Endodermal cell (in vitro differentiated cells): Measurements from ENCODE around the gene PLEKHJ1. TPM values are rescaled to one million over a fixed set of nuclear protein-coding genes. Genes with fewer than 3 reads are reported as not detected.
A peak's percentile ranks its signal among the peaks of the same experiment; 100 is the strongest.

Experiments used
- DNase-seq: peaks from one replicate; pipeline ENCODE4 v3.0.0-alpha.2; 2017
- H3K27ac ChIP-seq: 2 replicates; pipeline ENCODE4 v1.5.1; 2013; ENCODE audit warnings: mild to moderate bottlenecking, low read depth, low read length, moderate library complexity
- H3K27me3 ChIP-seq: 2 replicates; pipeline ENCODE4 v1.6.1; 2013; ENCODE audit warnings: mild to moderate bottlenecking, low read length, moderate library complexity; ENCODE audit not compliant: insufficient read depth, control insufficient read depth, poor library complexity, severe bottlenecking
- H3K36me3 ChIP-seq: 2 replicates; pipeline ENCODE4 v1.7.0; 2013; ENCODE audit warnings: mild to moderate bottlenecking, low read length, moderate library complexity; ENCODE audit not compliant: control insufficient read depth, insufficient read depth
- H3K4me1 ChIP-seq: one replicate; pipeline ENCODE4 v1.7.0; 2013; ENCODE audit warnings: low read length; ENCODE audit not compliant: control insufficient read depth, insufficient read depth
- H3K4me3 ChIP-seq: 2 replicates; pipeline ENCODE4 v1.5.1; 2013; ENCODE audit warnings: mild to moderate bottlenecking, low read length, moderate library complexity
- H3K9ac ChIP-seq: 2 replicates; pipeline ENCODE4 v1.6.1; 2013; ENCODE audit warnings: mild to moderate bottlenecking, low read length, moderate library complexity; ENCODE audit not compliant: poor library complexity, severe bottlenecking; ENCODE audit errors: extremely low read depth
- H3K9me3 ChIP-seq: 2 replicates; pipeline ENCODE4 v1.6.1; 2013; ENCODE audit warnings: mild to moderate bottlenecking, low read length, moderate library complexity; ENCODE audit not compliant: control insufficient read depth
- H3K27ac Mint-ChIP-seq: 2 replicates; pipeline ENCODE4 v1.8.0; 2020; ENCODE audit warnings: mixed read lengths
- H3K27me3 Mint-ChIP-seq: 2 replicates; pipeline ENCODE4 v1.8.0; 2021; ENCODE audit warnings: mild to moderate bottlenecking, mixed read lengths; ENCODE audit not compliant: insufficient read depth
- H3K36me3 Mint-ChIP-seq: 2 replicates; pipeline ENCODE4 v1.8.0; 2020; ENCODE audit warnings: low read depth, mixed read lengths
- H3K4me1 Mint-ChIP-seq: 2 replicates; pipeline ENCODE4 v1.8.0; 2020; ENCODE audit warnings: mixed read lengths
- H3K4me3 Mint-ChIP-seq: 2 replicates; pipeline ENCODE4 v1.8.0; 2020; ENCODE audit warnings: mild to moderate bottlenecking, moderate library complexity, mixed read lengths
- H3K9me3 Mint-ChIP-seq: 2 replicates; pipeline ENCODE4 v1.8.0; 2020; ENCODE audit warnings: mild to moderate bottlenecking, mixed read lengths
- WGBS, 2 experiments: methylation state at CpG; one replicate each; pipeline versions ENCODE4 v1.1.5 to v1.1.7; 2013; ENCODE audit warnings: missing lambda C conversion rate in 2 of 2, mixed read lengths in 1 of 2; ENCODE audit not compliant: insufficient coverage in 1 of 2, insufficient read length in 1 of 2; 5-methylcytosine and 5-hydroxymethylcytosine counted together
- long read RNA-seq, 4 experiments: library from polyadenylated mRNA in 2 of 4; library from RNA in 1 of 4; library from capped mRNA in 1 of 4; stranded (forward) in 3 of 4; unstranded in 1 of 4; transcript quantifications; one replicate each; pipeline ENCODE4 v2.0.0, GENCODE V29; 2020 to 2021; ENCODE audit warnings: inconsistent platforms in 1 of 4
- polyA plus RNA-seq, 2 experiments: library from polyadenylated mRNA; stranded (reverse); fragments of 50-300 nt; gene quantifications; one replicate each; pipeline ENCODE4 v1.2.3, GENCODE V29; 2013
- total RNA-seq, 2 donors: library from RNA; stranded (reverse); fragmentation: NEBNext Ultra II Directional in 1 of 2; extraction: Animal tissue kit (Norgen Biotek cat#: 25700) in 1 of 2; gene quantifications; 2 replicates in 1 of 2; 3 replicates in 1 of 2; pipeline ENCODE4 v1.2.1, GENCODE V29; 2021
- TF ChIP-seq, protein P1 (sequence below): fragments of 200-600 bp; sonication (generic); conservative IDR thresholded peaks from 2 replicates; pipeline ENCODE4 v1.5.0; 2021; ENCODE audit warnings: antibody characterized with exemption, mild to moderate bottlenecking

PLEKHJ1 gene, protein sequence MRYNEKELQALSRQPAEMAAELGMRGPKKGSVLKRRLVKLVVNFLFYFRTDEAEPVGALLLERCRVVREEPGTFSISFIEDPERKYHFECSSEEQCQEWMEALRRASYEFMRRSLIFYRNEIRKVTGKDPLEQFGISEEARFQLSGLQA
- 100 to 1,000 TPM; 146 to 192 TPM for total RNA-seq
- polyA plus RNA-seq (2013, experiment 1 of 2) = 103 TPM
- polyA plus RNA-seq (2013, experiment 2 of 2) = 96.8 TPM
- long read RNA-seq, experiment 1, transcript PLEKHJ1-201 (6 exons, 1,206 nt) = major isoform, 82 of 128 reads
- long read RNA-seq, experiment 1, partial matches to known transcripts = 14 of 128 reads
- long read RNA-seq, experiment 1, other reads (novel, unspliced or antisense) = 24 of 128 reads
- long read RNA-seq, experiment 2, transcript PLEKHJ1-206 (5 exons, 1,311 nt) = minor isoform, 8 of 278 reads
- long read RNA-seq, experiment 2, transcript PLEKHJ1-201 (6 exons, 1,206 nt) = major isoform, 251 of 278 reads
- long read RNA-seq, experiment 2, partial matches to known transcripts = 3 of 278 reads
- long read RNA-seq, experiment 2, other reads (novel, unspliced or antisense) = 12 of 278 reads
- long read RNA-seq, experiment 3, transcript PLEKHJ1-206 (5 exons, 1,311 nt) = minor isoform, 45 of 571 reads
- long read RNA-seq, experiment 3, transcript PLEKHJ1-201 (6 exons, 1,206 nt) = major isoform, 495 of 571 reads
- long read RNA-seq, experiment 3, partial matches to known transcripts = 2 of 571 reads
- long read RNA-seq, experiment 3, other reads (novel, unspliced or antisense) = 18 of 571 reads
- long read RNA-seq, experiment 4, transcript PLEKHJ1-206 (5 exons, 1,311 nt) = minor isoform, 30 of 939 reads
- long read RNA-seq, experiment 4, transcript PLEKHJ1-213 (5 exons, 1,092 nt) = minor isoform, 7 of 939 reads
- long read RNA-seq, experiment 4, transcript PLEKHJ1-202 (5 exons, 494 nt) = minor isoform, 26 of 939 reads
- long read RNA-seq, experiment 4, transcript PLEKHJ1-201 (6 exons, 1,206 nt) = major isoform, 823 of 939 reads
- long read RNA-seq, experiment 4, partial matches to known transcripts = 22 of 939 reads
- long read RNA-seq, experiment 4, other reads (novel, unspliced or antisense) = 30 of 939 reads

DNA sequence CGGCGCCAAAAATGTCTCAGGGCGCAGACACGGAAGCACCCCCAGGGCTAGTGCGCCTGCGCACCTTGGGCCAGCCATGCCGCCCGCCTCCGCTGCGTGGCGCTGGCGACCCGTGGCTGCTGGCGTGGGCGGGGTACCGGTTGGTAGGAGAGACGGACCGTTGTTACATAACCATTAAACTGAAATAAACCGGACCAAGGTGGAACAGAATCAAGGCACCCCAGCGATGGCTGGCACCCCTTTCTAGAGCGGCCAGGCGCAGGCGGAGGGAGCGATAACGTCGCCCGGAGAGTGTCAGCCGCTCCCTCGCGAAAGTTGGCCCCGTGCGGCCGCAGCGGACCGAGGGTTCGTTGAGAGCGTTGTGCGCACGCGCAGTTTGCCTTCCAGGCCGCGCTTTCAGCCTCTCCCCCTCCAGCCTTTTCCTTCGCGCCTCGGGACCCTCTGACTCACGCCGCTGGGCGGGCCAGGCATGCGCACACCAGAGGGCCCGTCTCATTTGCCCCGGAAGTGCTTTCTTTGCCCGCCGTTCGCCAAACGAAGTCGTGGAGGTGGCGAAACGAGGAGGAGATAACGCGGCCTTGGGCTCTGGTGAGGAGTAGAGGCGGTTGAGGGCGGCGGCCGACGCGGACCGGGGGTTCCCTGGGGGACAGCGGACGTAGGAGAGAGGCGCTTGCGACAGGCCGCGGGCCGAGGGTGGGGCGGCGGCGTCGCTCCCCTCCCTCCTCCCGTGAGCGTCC is at the start of gene PLEKHJ1, which contains the start of gene SF3A2:
Gene PLEKHJ1 (minus strand): TSS at position 16 of the 737 bp plus-strand sequence. CDS start 81 bp downstream, outside the sequence.
Gene SF3A2 (plus strand): TSS at position 511 of the 737 bp plus-strand sequence. CDS start 6,595 bp downstream, outside the sequence.
- H3K9me3 Mint-ChIP-seq = no peaks in the 10 kb centered on the region
- TF ChIP-seq, protein P1, sequence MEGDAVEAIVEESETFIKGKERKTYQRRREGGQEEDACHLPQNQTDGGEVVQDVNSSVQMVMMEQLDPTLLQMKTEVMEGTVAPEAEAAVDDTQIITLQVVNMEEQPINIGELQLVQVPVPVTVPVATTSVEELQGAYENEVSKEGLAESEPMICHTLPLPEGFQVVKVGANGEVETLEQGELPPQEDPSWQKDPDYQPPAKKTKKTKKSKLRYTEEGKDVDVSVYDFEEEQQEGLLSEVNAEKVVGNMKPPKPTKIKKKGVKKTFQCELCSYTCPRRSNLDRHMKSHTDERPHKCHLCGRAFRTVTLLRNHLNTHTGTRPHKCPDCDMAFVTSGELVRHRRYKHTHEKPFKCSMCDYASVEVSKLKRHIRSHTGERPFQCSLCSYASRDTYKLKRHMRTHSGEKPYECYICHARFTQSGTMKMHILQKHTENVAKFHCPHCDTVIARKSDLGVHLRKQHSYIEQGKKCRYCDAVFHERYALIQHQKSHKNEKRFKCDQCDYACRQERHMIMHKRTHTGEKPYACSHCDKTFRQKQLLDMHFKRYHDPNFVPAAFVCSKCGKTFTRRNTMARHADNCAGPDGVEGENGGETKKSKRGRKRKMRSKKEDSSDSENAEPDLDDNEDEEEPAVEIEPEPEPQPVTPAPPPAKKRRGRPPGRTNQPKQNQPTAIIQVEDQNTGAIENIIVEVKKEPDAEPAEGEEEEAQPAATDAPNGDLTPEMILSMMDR = peak; percentile 97
- Histone ChIP-seq H3K36me3 (peaks cover 45% of the 10 kb centered on the region), H3K4me1 (peaks cover 6% of the 10 kb centered on the region), H3K27me3 (no peaks in the 10 kb centered on the region), H3K9ac (peak within 1 kb of the TSS; percentile 97), H3K9me3 (no peaks in the 10 kb centered on the region), H3K4me3 (peak within 1 kb of the TSS; percentile 91), H3K27ac (peak within 1 kb of the TSS; percentile 97)
- H3K27me3 Mint-ChIP-seq = no peaks in the 10 kb centered on the region
- peaks cover 35% of the 10 kb centered on the region for H3K4me1 Mint-ChIP-seq
- DNase-seq = peak; percentile 99
- H3K4me3 Mint-ChIP-seq = peak within 1 kb of the TSS; percentile 92
- WGBS, 2 experiments = 0% methylated on average over 44 to 80 of the region's 80 CpGs
- peak within 1 kb of the TSS; percentile 99 for H3K27ac Mint-ChIP-seq
- peaks cover 39% of the 10 kb centered on the region for H3K36me3 Mint-ChIP-seq

DNA sequence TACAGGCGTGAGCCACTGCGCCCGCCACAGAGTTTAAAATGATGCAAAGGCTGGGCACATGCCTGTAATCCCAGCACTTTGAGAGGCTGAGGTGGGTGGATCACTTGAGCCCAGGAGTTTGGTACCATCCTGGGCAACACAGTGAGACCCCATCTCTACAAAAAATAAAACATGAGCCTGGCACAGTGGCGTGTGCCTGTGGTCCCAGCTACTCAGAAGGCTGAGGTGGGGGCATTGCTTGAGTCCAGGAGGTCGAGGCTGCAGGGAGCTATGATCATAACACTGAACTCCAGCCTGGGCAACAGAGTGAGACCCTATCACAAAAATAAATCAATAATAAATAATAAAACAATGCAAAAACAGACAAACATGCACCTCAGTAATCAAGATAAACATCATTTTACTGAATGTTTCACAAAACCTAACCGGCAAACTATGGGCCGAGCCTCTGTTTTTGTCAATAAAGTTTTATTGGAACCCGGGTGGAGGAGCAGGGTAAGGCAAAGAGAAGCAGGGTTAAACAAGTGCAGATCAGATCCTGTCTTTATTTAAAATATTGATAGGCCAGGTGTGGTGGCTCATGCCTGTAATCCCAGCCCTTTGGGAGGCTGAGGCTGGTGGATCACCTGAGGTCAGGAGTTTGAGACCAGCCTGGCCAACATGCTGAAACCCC is 47.8 kb upstream of the PLEKHJ1 start:
- Mint-ChIP-seq H3K4me3 (no peak overlapping the region), H3K27me3 (peaks cover 63% of the 10 kb centered on the region), H3K27ac (no peak overlapping the region), H3K9me3 (no peaks in the 10 kb centered on the region), H3K36me3 (peaks cover 3% of the 10 kb centered on the region), H3K4me1 (no peaks in the 10 kb centered on the region)
- no peak for DNase-seq
- Histone ChIP-seq H3K4me3 (no peak overlapping the region), H3K27ac (no peak overlapping the region), H3K36me3 (no peaks in the 10 kb centered on the region), H3K4me1 (no peaks in the 10 kb centered on the region), H3K27me3 (peaks cover 58% of the 10 kb centered on the region), H3K9ac (no peak overlapping the region), H3K9me3 (no peaks in the 10 kb centered on the region)
- TF ChIP-seq, protein P1 = no peak
- WGBS, 2 experiments = 91 to 92% methylated on average over 8 of the region's 8 CpGs
